Thyroid gland (tissue), 4 donors: Measurements from ENCODE around the gene ZNF280D. TPM values are rescaled to one million over a fixed set of nuclear protein-coding genes. Genes with fewer than 3 reads are reported as not detected.

Experiments used
- DNase-seq, 2 donors: peaks; one replicate each; pipeline ENCODE4 v3.0.0-alpha.2; 2019
- H3K27ac ChIP-seq, 3 donors: fragments of 200-600 bp; sonication (generic); 1 replicate in 2 of 3; 2 replicates in 1 of 3; pipeline ENCODE4 v1.5.1; 2016 to 2019; ENCODE audit warnings: mild to moderate bottlenecking in 1 of 3, moderate library complexity in 1 of 3
- H3K27me3 ChIP-seq: fragments of 200-600 bp; sonication (generic); one replicate; pipeline ENCODE4 v1.5.1; 2019
- H3K36me3 ChIP-seq, 2 donors: fragments of 200-600 bp; sonication (generic); one replicate each; pipeline ENCODE4 v1.5.1; 2016 to 2019
- H3K4me1 ChIP-seq, 2 donors: fragments of 200-600 bp; sonication (generic); one replicate each; pipeline ENCODE4 v1.5.1; 2017 to 2019
- H3K4me3 ChIP-seq, 3 donors: fragments of 200-600 bp; sonication (generic); replicated peaks in 1 of 3; 1 replicate in 2 of 3; 2 replicates in 1 of 3; pipeline ENCODE4 v1.5.1; 2016; ENCODE audit warnings: mild to moderate bottlenecking in 1 of 3
- H3K9me3 ChIP-seq: fragments of 200-600 bp; sonication (generic); one replicate; pipeline ENCODE4 v1.5.1; 2017
- CTCF ChIP-seq, 6 experiments: fragments of 200-600 bp in 3 of 6; fragments of 450-650 bp in 3 of 6; sonication (generic) in 3 of 6; IDR thresholded peaks; one replicate each; pipeline ENCODE4 v1.5.1; 2016 to 2019; ENCODE audit warnings: antibody characterized with exemption in 6 of 6, mild to moderate bottlenecking in 2 of 6, inconsistent platforms in 1 of 6, moderate library complexity in 1 of 6
- POLR2A ChIP-seq, 2 donors: fragments of 450-650 bp; IDR thresholded peaks; one replicate each; pipeline ENCODE4 v1.6.1; 2017; ENCODE audit warnings: antibody characterized with exemption in 2 of 2, mild to moderate bottlenecking in 2 of 2, moderate library complexity in 1 of 2
- WGBS, 2 donors: methylation state at CpG; one replicate each; pipeline ENCODE4 v1.1.5; 2017; 5-methylcytosine and 5-hydroxymethylcytosine counted together
- intact Hi-C: fragments of 100-400 bp; cut with DNase I; formaldehyde crosslinking; loops from one replicate; pipeline ENCODE4 v1.15.1; 2023
- total RNA-seq, 4 donors: library from RNA; depleted of rRNA; stranded (reverse); fragments of >200 nt; gene quantifications; one replicate each; pipeline ENCODE4 v1.2.3, GENCODE V29; 2016

The ZNF280D gene
- total RNA-seq, 4 donors from 2014 or later = 55.6 to 81.8 (median 61.4) TPM

GRCh38 chr15:56744701-56745683 is 11.7 kb upstream of the ZNF280D start:
- Histone ChIP-seq H3K9me3 (no peaks in the 10 kb centered on the region), H3K36me3 (no peaks in the 10 kb centered on the region), H3K4me1 (peaks cover 0 to 4% of the 10 kb centered on the region in 2 donors), H3K27me3 (no peaks in the 10 kb centered on the region), H3K4me3 (no peak overlapping the region), H3K27ac (no peak overlapping the region)
- 89 to 92% methylated on average over 5 of the region's 5 CpGs for WGBS, 2 donors
- intact Hi-C loops = no loop called here
- DNase-seq = no peak
- no peak for TF ChIP-seq POLR2A (IDR thresholded peaks at IDR 0.05)
- TF ChIP-seq CTCF (IDR thresholded peaks at IDR 0.05) = no peak

- Histone ChIP-seq H3K9me3 (no peaks in the 10 kb centered on the region), H3K27ac (no peak overlapping the region), H3K4me3 (no peak overlapping the region), H3K4me1 (no peaks in the 10 kb centered on the region), H3K27me3 (no peaks in the 10 kb centered on the region), H3K36me3 (no peaks in the 10 kb centered on the region)
- 71 to 72% methylated on average over 2 of the region's 2 CpGs for WGBS, 2 donors
- DNase-seq = no peak
- intact Hi-C loops = no loop called here
- no peak for TF ChIP-seq CTCF (IDR thresholded peaks at IDR 0.05)
- no peak for TF ChIP-seq POLR2A (IDR thresholded peaks at IDR 0.05)
Observed at GRCh38 chr15:56741541-56741940, 8.2 kb upstream of the ZNF280D start.

GRCh38 chr15:56739964-56740640 is 6.8 kb upstream of the ZNF280D start:
- Histone ChIP-seq H3K36me3 (no peaks in the 10 kb centered on the region), H3K27ac (no peak overlapping the region), H3K9me3 (no peaks in the 10 kb centered on the region), H3K4me1 (no peaks in the 10 kb centered on the region), H3K27me3 (no peaks in the 10 kb centered on the region), H3K4me3 (no peak overlapping the region)
- intact Hi-C loops = no loop called here
- TF ChIP-seq POLR2A (IDR thresholded peaks at IDR 0.05) (no peak), CTCF (IDR thresholded peaks at IDR 0.05) (no peak)
- no peak for DNase-seq

DNA sequence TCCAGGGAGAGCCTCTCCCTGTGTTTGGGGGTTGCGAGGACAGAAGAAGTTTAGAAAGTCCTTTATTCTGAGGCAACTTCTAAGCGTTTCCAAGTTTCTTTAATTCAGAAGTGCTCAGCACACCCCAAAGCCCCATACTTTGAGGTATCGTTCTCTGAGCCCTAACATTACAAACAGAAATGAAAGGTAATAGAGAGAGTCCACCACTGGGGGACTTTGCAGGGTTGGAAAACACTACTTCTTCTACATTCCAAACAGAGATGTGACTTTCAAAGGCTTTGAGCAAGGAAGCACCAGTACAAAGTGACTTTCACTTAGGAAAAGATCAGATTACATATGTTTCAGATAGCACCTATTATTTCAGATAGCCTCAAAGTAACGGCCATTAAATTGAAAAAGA is 6.2 kb upstream of the ZNF280D start:
- no peaks in the 10 kb centered on the region for H3K36me3 ChIP-seq
- no peaks in the 10 kb centered on the region for H3K27me3 ChIP-seq
- 89 to 92% methylated on average over 4 of the region's 4 CpGs for WGBS, 2 donors
- no peaks in the 10 kb centered on the region for H3K9me3 ChIP-seq
- no peak overlapping the region for H3K27ac ChIP-seq
- H3K4me1 ChIP-seq = no peaks in the 10 kb centered on the region
- TF ChIP-seq CTCF (IDR thresholded peaks at IDR 0.05) = no peak
- TF ChIP-seq POLR2A (IDR thresholded peaks at IDR 0.05) = no peak
- intact Hi-C loops = no loop called here
- no peak overlapping the region for H3K4me3 ChIP-seq
- no peak for DNase-seq

DNA sequence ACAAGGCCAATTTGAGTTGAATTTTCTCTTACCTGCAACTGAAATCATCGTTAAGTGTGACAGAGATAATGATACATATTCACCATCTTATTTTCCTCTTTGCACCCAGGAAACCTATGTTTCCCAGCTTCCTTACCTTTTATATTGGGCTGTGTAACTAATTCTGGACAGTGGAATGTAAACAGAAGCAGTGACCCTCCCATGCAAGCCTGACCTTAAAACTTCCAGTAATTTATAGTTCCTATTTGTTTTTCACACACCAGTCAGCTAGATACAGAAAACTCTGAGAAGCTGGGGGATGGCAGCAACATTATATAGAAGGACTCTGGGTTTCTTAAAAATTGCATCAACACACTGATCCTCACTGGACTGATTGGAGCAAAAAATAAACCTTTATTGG is 4.5 kb upstream of the ZNF280D start:
- no peak for DNase-seq
- Histone ChIP-seq H3K9me3 (no peaks in the 10 kb centered on the region), H3K27me3 (no peaks in the 10 kb centered on the region), H3K4me3 (no peak overlapping the region), H3K36me3 (no peaks in the 10 kb centered on the region), H3K4me1 (peaks cover 0 to 3% of the 10 kb centered on the region in 2 donors), H3K27ac (no peak overlapping the region)
- WGBS, 2 donors = 82% methylated on average over 1 of the region's 1 CpG
- intact Hi-C loops = no loop called here
- no peak for TF ChIP-seq CTCF (IDR thresholded peaks at IDR 0.05)
- no peak for TF ChIP-seq POLR2A (IDR thresholded peaks at IDR 0.05)
